GM21515 (cell line): ENCODE results near the gene WWP2.
"Not testable (repeated sequence)": the region's sequence is repeated elsewhere in the genome, so short reads cannot be mapped to it uniquely, and the experiment has no call there.

Source experiments
- ATAC-seq: cut with Tn5 transposase; IDR thresholded peaks from one replicate; pipeline ENCODE4 v1.9.1; 2021; ENCODE audit not compliant: unreplicated experiment

WWP2 gene

GRCh38 chr16:69745232-69745612 is 16.9 kb upstream of the WWP2 start:
- no peak for ATAC-seq

GRCh38 chr16:69745959-69746358 is 16.2 kb upstream of the WWP2 start:
- ATAC-seq = no peak

- ATAC-seq = no peak
These were observed 15.0 kb upstream of the WWP2 start for GRCh38 chr16:69747115-69747514.

GRCh38 chr16:69748694-69749345 is 13.3 kb upstream of the WWP2 start:
- ATAC-seq = no peak

- ATAC-seq = no peak
These were observed 8.0 kb upstream of the WWP2 start for GRCh38 chr16:69754143-69754468.

- ATAC-seq = peak; percentile 90
These were observed 7.4 kb upstream of the WWP2 start, which contains the start of gene NOB1 for GRCh38 chr16:69754469-69755310. Gene NOB1, minus strand, starts transcription at chr16:69754926. Its CDS starts 16 bp downstream, at chr16:69754910.

GRCh38 chr16:69756705-69757104 is 5.4 kb upstream of the WWP2 start:
- ATAC-seq = no peak

GRCh38 chr16:69757375-69757774 is 4.8 kb upstream of the WWP2 start:
- not testable (repeated sequence) for ATAC-seq

GRCh38 chr16:69762814-69763598 is 874 bp downstream of the WWP2 start:
- peak; percentile 12 for ATAC-seq

- ATAC-seq = no peak
These were observed 1.4 kb downstream of the WWP2 start for GRCh38 chr16:69763599-69763942.

GRCh38 chr16:69767459-69768229 is 5.5 kb downstream of the WWP2 start:
- ATAC-seq = no peak

- ATAC-seq = no peak
These were observed 6.5 kb downstream of the WWP2 start for GRCh38 chr16:69768666-69769065.

- ATAC-seq = no peak
These were observed 7.3 kb downstream of the WWP2 start for GRCh38 chr16:69769404-69769803.

- ATAC-seq = no peak
These were observed 9.5 kb downstream of the WWP2 start for GRCh38 chr16:69771651-69771967.

GRCh38 chr16:69773260-69773947 is 11.3 kb downstream of the WWP2 start:
- ATAC-seq = no peak

- ATAC-seq = no peak
These were observed 13.4 kb downstream of the WWP2 start for GRCh38 chr16:69775563-69775962.

GRCh38 chr16:69779724-69780123 is 17.6 kb downstream of the WWP2 start:
- ATAC-seq = no peak

GRCh38 chr16:69781118-69781517 is 19.0 kb downstream of the WWP2 start:
- ATAC-seq = no peak

GRCh38 chr16:69784586-69784985 is 22.5 kb downstream of the WWP2 start:
- no peak for ATAC-seq

GRCh38 chr16:69787883-69788282 is 25.8 kb downstream of the WWP2 start:
- ATAC-seq = no peak

- not testable (repeated sequence) for ATAC-seq
These were observed 29.3 kb downstream of the WWP2 start for GRCh38 chr16:69791391-69791847.
